GM13977 (cell line): ENCODE results near the gene ADAMTS9.
A peak's percentile ranks its signal among the peaks of the same experiment; 100 is the strongest.

Experiments used
- DNase-seq: peaks from one replicate; pipeline ENCODE4 v3.0.0; 2012; ENCODE audit warnings: low spot score
- in situ Hi-C: fragments of 300-500 bp; cut with MboI; formaldehyde crosslinking; loops from one replicate; pipeline ENCODE4 v1.12.0; 2022; ENCODE audit warnings: low sequenced_read_pairs, low pct_unique_long_range_greater_than_20kb, mixed read lengths, inconsistent platforms; ENCODE audit not compliant: unreplicated experiment
- TF ChIP-seq, protein P1 (sequence below): IDR thresholded peaks from 2 replicates; pipeline ENCODE4 v1.5.1; 2012; ENCODE audit warnings: mild to moderate bottlenecking, control low read depth; ENCODE audit not compliant: insufficient read depth; ENCODE audit errors: extremely low read depth, missing control alignments

The ADAMTS9 gene

DNA sequence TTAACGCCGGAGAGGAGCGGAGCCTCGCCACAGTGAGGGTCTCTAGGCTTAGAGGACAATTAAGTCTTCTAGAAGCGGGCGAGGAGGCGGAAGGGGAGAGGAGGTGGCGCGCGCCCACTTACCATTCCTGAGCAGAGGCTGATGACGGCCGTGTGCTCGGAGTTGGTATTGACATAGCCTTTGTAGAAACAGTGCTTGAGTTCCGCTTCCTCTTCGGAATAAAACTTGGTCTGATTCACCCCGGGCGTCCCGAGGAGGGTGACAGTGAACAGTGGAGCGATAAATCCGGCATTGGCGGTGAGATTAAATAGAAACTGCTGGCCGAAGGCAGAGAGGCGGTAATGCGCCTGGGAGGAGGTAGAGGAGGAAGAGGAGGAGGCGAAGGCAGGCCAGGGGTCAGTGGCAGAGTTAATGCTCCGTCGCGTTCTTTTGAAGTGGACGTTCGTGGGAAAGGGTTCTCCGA is 1.3 kb downstream of the ADAMTS9 start:
- peak; percentile 20 for DNase-seq
- TF ChIP-seq, protein P1, sequence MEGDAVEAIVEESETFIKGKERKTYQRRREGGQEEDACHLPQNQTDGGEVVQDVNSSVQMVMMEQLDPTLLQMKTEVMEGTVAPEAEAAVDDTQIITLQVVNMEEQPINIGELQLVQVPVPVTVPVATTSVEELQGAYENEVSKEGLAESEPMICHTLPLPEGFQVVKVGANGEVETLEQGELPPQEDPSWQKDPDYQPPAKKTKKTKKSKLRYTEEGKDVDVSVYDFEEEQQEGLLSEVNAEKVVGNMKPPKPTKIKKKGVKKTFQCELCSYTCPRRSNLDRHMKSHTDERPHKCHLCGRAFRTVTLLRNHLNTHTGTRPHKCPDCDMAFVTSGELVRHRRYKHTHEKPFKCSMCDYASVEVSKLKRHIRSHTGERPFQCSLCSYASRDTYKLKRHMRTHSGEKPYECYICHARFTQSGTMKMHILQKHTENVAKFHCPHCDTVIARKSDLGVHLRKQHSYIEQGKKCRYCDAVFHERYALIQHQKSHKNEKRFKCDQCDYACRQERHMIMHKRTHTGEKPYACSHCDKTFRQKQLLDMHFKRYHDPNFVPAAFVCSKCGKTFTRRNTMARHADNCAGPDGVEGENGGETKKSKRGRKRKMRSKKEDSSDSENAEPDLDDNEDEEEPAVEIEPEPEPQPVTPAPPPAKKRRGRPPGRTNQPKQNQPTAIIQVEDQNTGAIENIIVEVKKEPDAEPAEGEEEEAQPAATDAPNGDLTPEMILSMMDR, result no peak
- in situ Hi-C loops, result no loop called here

DNA sequence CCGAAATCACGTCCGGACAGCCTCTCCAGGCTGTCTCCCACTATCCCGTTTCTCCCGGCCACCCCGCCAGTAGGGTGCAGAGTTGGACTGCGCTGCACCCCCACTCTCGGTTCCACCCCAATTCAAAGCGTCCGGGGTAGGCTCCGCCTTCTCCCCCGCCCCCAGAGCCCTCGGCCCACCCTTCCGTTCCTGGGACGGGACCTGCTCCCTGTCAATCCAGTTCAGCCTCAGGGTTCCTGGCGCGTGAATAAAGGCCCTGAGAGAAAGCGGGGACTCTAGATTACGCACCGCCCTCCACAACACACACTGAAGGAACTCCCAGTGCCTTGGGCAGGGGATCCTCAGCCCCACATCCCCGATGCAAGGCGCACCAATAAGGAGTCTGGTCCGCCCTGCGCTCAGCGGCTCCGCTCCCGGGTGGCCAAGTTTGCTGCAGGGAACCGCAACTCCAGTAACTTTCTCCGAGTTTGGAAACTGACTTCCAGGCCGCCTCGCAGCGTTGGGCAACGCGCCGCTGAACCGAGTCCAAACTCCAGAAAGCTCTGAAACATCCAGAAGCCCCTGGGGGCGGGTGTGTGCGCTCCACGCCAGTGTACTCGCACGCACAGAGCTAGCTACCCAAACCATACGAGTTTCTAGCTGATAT is 1.9 kb downstream of the ADAMTS9 start:
- DNase-seq, result no peak
- in situ Hi-C loops, result no loop called here
- TF ChIP-seq, protein P1, result no peak

DNA sequence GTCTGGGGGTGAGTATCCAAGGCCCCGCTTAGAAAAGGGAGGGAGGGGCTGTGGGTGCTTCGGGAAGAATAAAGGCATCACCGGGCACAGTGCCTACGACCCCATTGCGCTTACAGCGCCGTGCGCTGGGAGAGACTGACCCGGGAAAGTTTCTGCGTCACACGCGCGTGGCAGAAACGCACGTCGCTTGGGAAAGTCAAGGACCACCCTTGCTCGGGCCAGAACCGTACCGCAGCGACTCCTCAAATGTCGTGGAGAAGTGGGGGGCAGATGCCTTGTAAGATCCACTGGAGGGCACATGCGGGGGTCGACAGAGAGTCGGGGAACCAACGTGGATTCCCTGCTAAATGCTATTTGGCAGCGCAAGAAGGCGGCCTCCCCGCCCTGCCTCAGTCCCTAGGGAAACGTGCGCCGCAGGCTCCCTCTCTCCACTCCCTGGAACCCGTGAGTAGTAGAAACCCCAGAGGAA is 2.4 kb downstream of the ADAMTS9 start:
- TF ChIP-seq, protein P1, result no peak
- no peak for DNase-seq
- in situ Hi-C loops, result no loop called here

DNA sequence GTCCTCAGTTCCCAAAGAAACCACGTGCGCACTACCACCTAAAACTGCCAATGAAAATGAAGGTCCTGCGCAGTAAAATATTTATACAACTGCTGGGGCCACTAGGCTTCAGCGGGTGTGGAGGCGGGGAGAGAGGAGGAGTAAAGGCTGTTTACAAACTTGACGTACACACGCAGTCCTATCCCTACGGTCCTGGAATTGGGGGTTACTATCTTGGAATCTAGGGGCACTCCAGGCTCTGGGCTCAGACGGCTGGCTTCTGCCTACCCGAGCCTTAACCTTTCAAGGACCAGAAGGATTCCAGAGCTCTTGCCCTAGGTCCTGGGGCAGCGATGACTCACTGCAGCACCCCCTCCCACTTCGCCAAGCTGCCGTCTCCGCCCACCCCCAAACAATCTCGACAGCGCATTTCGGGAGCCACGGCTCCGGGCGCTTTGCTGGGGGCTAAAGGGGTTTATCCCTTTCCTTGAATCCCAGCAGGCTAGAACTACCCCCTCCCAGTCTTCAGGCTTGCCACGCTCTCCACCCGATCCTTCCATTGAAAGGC is 3.0 kb downstream of the ADAMTS9 start:
- in situ Hi-C loops, result no loop called here
- DNase-seq, result no peak
- TF ChIP-seq, protein P1, result no peak

DNA sequence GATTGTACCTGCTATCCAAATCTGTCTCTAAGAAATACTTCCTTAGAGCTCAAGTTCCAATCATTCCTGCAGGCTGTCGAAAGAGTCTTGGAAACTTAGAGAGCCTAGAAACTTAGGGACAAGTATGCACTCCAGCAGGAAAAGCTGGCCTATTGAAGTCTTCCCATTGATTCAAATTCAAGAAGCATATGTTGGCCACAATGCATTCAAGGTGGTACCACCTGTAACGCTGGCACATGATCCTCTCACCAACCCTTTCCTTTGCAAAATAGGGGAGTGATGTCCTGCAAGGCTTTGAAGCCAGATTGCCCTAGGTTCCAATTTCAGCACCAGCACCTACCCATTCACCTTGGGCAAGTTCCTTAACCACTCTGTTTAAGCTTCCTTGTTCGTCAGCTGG is 6.0 kb downstream of the ADAMTS9 start:
- TF ChIP-seq, protein P1, result no peak
- in situ Hi-C loops, result no loop called here
- DNase-seq, result no peak

DNA sequence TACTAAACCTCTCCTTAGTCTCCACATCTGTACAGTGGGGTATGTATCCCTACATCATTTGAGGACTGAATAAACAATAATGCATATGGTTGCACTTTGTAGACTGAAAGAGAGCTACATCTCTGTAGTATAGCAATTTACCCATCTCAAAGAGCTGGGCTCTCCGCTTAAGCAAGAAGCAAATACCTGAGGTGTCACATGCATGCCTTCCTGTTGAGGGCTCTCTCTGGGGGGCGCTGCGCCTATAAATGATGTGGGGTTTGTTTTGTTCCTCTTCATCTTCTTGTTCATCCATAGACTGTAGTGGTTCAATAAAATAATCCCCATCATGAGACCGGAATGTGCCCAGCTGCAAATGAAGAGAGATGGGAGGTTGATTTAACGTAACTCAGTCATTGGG is 6.8 kb downstream of the ADAMTS9 start:
- TF ChIP-seq, protein P1, result no peak
- DNase-seq, result no peak
- in situ Hi-C loops, result no loop called here

DNA sequence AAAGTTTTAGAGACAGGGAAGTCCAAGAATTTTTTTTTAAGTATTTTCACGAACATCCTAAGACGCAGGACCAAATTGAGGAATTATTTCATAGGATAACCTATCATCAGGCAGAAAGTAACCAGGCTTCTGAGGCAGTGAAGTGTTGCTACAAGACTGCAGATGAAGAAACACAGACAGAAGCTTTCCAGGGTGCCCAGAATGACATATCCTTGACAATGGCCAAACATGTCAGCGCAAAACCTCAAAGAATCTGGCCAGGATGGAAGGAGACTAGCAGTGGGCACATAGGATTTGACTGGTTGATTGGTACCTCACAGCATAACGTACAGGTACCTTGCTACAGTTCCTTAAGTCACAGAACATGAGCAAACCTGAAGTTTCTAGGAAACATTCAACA is 7.5 kb downstream of the ADAMTS9 start:
- DNase-seq, result no peak
- in situ Hi-C loops, result no loop called here
- TF ChIP-seq, protein P1, result no peak
